GM23338 (cell line): Measurements from ENCODE around the gene LDLRAD2.

Experiments
- CREB1 ChIP-seq: fragments of 250-450 bp; sonication (Bioruptor Pico); IDR thresholded peaks from 2 replicates; pipeline ENCODE4 v1.5.0; 2020; ENCODE audit warnings: low read depth, mild to moderate bottlenecking, moderate library complexity
- CTCF ChIP-seq, 2 experiments: fragments of 200-600 bp in 1 of 2; sonication (generic) in 1 of 2; conservative IDR thresholded peaks; 2 replicates each; pipeline versions ENCODE4 v1.5.1 to v1.6.1; 2016 to 2017; ENCODE audit warnings: antibody characterized with exemption in 2 of 2, low read depth in 2 of 2, mild to moderate bottlenecking in 2 of 2, moderate library complexity in 1 of 2
- ETS1 ChIP-seq: IDR thresholded peaks from 2 replicates; pipeline ENCODE4 v1.6.1; 2016; ENCODE audit warnings: antibody characterized with exemption
- EZH2 ChIP-seq: fragments of 200-600 bp; sonication (generic); IDR thresholded peaks from one replicate; pipeline ENCODE4 v1.8.0; 2017; ENCODE audit warnings: antibody characterized with exemption, mild to moderate bottlenecking, low read depth; ENCODE audit not compliant: unreplicated experiment
- EZH2phosphoT487 ChIP-seq: fragments of 200-600 bp; sonication (generic); IDR thresholded peaks from one replicate; pipeline ENCODE4 v1.8.1; 2018; ENCODE audit warnings: antibody characterized with exemption; ENCODE audit not compliant: unreplicated experiment
- JUNB ChIP-seq: IDR thresholded peaks from one replicate; pipeline ENCODE4 v1.6.1; 2016; ENCODE audit warnings: antibody characterized with exemption; ENCODE audit not compliant: unreplicated experiment
- NANOG ChIP-seq: IDR thresholded peaks from 2 replicates; pipeline ENCODE4 v1.6.1; 2016; ENCODE audit warnings: antibody characterized with exemption, borderline replicate concordance
- POLR2AphosphoS5 ChIP-seq: IDR thresholded peaks from 2 replicates; pipeline ENCODE4 v1.6.1; 2016; ENCODE audit warnings: antibody characterized with exemption, low read depth
- REST ChIP-seq: IDR thresholded peaks from one replicate; pipeline ENCODE4 v1.6.1; 2018; ENCODE audit warnings: antibody characterized with exemption; ENCODE audit not compliant: unreplicated experiment
- STAT1 ChIP-seq: IDR thresholded peaks from one replicate; pipeline ENCODE4 v1.6.1; 2016; ENCODE audit warnings: antibody characterized with exemption; ENCODE audit not compliant: unreplicated experiment
- ZNF114 ChIP-seq: fragments of 250-450 bp; sonication (Bioruptor Pico); IDR thresholded peaks from 2 replicates; pipeline ENCODE4 v1.5.0; 2020; ENCODE audit warnings: mild to moderate bottlenecking, moderate library complexity
- ZNF331 ChIP-seq: fragments of 250-450 bp; sonication (Bioruptor Pico); IDR thresholded peaks from 2 replicates; pipeline ENCODE4 v1.5.0; 2020; ENCODE audit warnings: low read depth, mild to moderate bottlenecking, moderate library complexity
- ZNF462 ChIP-seq: fragments of 250-450 bp; sonication (Bioruptor Pico); IDR thresholded peaks from 2 replicates; pipeline ENCODE4 v1.5.0; 2020; ENCODE audit warnings: mild to moderate bottlenecking, moderate library complexity

GRCh38 chr1:21843208-21843607 is 31.1 kb downstream of the LDLRAD2 start:
- no peak for TF ChIP-seq CTCF (conservative IDR thresholded peaks at IDR 0.05; ENCODE audit: low read depth in 2 of 2)
- TF ChIP-seq EZH2, result no peak
- no peak for TF ChIP-seq POLR2AphosphoS5
- TF ChIP-seq EZH2phosphoT487, result no peak
- TF ChIP-seq CREB1 (CRISPR knock-in tag), result no peak
- TF ChIP-seq REST, result no peak
- no peak for TF ChIP-seq ETS1
- TF ChIP-seq ZNF331 (CRISPR knock-in tag), result no peak
- TF ChIP-seq JUNB, result no peak
- TF ChIP-seq STAT1, result no peak
- TF ChIP-seq NANOG, result no peak
- TF ChIP-seq ZNF114 (CRISPR knock-in tag), result no peak
- no peak for TF ChIP-seq ZNF462
